Measurements from ENCODE around the gene SLC12A2.

DNA sequence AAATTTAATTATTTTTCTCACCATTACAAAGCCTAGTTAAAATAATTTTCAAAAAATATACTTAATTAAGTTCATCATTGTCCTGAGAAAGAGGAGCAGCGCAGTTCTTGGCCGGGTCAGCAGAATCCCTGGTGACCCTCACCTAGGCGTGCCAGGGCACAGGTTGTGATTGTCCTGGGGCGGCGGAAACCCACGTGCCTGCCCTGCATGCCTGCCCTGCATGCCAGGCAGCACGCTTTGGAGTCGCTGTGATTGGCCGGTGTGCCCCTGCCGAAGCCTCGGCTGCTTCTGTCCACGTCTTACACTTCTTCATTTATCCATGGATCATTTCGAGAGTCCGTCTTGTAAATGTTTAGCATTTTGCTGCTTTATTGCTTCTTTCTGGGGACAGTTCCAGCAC lies 25.6 kb downstream of the SLC12A2 start:
- no peak for TF ChIP-seq POLR2A (IDR thresholded peaks at IDR 0.05)
- TF ChIP-seq, protein P1, sequence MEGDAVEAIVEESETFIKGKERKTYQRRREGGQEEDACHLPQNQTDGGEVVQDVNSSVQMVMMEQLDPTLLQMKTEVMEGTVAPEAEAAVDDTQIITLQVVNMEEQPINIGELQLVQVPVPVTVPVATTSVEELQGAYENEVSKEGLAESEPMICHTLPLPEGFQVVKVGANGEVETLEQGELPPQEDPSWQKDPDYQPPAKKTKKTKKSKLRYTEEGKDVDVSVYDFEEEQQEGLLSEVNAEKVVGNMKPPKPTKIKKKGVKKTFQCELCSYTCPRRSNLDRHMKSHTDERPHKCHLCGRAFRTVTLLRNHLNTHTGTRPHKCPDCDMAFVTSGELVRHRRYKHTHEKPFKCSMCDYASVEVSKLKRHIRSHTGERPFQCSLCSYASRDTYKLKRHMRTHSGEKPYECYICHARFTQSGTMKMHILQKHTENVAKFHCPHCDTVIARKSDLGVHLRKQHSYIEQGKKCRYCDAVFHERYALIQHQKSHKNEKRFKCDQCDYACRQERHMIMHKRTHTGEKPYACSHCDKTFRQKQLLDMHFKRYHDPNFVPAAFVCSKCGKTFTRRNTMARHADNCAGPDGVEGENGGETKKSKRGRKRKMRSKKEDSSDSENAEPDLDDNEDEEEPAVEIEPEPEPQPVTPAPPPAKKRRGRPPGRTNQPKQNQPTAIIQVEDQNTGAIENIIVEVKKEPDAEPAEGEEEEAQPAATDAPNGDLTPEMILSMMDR (IDR thresholded peaks at IDR 0.05 in 8 of 11, conservative IDR thresholded peaks at IDR 0.05 in 3 of 11) = no peak
